BE2C (cell line): ENCODE data around the gene GPD1. TPM values are rescaled to one million over a fixed set of nuclear protein-coding genes. Genes with fewer than 3 reads are reported as not detected.

Source experiments
- DNase-seq: peaks from one replicate; pipeline ENCODE4 v3.0.0-alpha.2; 2020
- H3K27me3 ChIP-seq: fragments of 250-450 bp; sonication (Bioruptor Pico); 2 replicates; pipeline ENCODE4 v1.5.1; 2020; ENCODE audit warnings: mild to moderate bottlenecking
- H3K36me3 ChIP-seq: fragments of 250-450 bp; sonication (Bioruptor Pico); 2 replicates; pipeline ENCODE4 v1.5.1; 2020; ENCODE audit warnings: mild to moderate bottlenecking
- H3K4me1 ChIP-seq: fragments of 250-450 bp; sonication (Bioruptor Pico); 2 replicates; pipeline ENCODE4 v1.5.1; 2020
- H3K4me3 ChIP-seq: 2 replicates; pipeline ENCODE4 v1.5.1; 2011; ENCODE audit warnings: low read depth, low read length
- H3K9me3 ChIP-seq: fragments of 250-450 bp; sonication (Bioruptor Pico); 2 replicates; pipeline ENCODE4 v1.5.1; 2020
- CTCF ChIP-seq: IDR thresholded peaks from 2 replicates; pipeline ENCODE4 v1.5.1; 2012; ENCODE audit warnings: mild to moderate bottlenecking, low read depth, low read length
- polyA plus RNA-seq: library from polyadenylated mRNA; unstranded; fragments of >200 nt; gene quantifications from one replicate; pipeline ENCODE4 v1.2.1, GENCODE V29; 2012; ENCODE audit warnings: low read depth, missing spikeins; ENCODE audit not compliant: insufficient read length, insufficient read depth

The GPD1 gene
- polyA plus RNA-seq = 1.6 TPM

DNA sequence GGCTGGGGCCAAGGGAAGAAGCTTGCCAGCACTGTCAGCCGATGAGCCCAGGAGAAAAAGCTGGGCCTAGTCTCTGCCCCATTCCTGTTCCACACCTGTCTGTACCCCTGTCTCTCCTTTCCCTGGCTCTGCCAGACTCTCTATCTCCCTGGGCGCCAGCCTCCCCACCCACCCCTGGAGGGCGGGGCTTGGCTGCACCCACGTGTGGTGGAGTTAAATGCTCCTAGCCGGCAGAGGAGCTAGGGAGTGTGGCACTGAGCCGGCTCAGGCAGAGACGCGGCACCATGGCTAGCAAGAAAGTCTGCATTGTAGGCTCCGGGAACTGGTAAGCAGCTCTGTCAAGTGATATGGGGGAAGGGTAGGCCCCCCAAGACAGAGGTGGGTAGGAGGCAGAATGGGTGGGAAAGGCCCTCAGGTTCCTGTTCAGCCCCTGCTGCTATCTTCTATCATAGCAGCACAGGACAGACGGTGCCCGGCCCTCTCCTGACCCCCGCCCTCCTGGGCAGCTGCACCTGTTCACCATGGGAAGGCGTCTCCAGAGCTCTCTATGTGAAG lies at the start of gene GPD1:
Gene GPD1 (plus strand): TSS at position 242 of the 555 bp plus-strand sequence. CDS start 43 bp downstream, at position 285.
- Histone ChIP-seq H3K4me3 (peak within 1 kb of the TSS; percentile 30), H3K4me1 (peaks cover 8% of the 10 kb centered on the region), H3K36me3 (peaks cover 16% of the 10 kb centered on the region), H3K27me3 (no peaks in the 10 kb centered on the region), H3K9me3 (no peaks in the 10 kb centered on the region)
- TF ChIP-seq CTCF = no peak
- DNase-seq = peak; percentile 85

- DNase-seq = peak; percentile 70
- Histone ChIP-seq H3K4me3 (peak overlapping the region; percentile 77), H3K4me1 (peaks cover 12% of the 10 kb centered on the region), H3K27me3 (no peaks in the 10 kb centered on the region), H3K36me3 (peaks cover 16% of the 10 kb centered on the region), H3K9me3 (no peaks in the 10 kb centered on the region)
- TF ChIP-seq CTCF = peak; percentile 99
Measured at GRCh38 chr12:50055831-50056638, 47.8 kb upstream of the GPD1 start.

DNA sequence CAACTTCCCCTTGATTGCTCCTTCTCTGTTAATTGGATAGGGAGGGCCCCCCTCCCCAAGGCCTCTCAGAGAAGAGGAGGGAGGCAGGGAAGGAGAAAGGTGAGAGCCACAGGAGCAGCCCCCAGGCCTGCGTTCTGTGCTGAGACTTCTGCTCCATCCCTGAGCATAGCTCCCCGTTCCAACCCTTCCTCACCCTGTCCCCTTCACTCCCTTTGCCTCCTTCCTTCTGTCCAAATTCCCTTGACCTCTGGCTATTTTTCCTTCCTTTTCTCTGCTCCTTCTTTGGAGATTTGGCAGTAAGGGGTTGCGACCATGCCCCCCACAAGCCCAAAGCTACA lies 47.2 kb upstream of the GPD1 start:
- Histone ChIP-seq H3K4me1 (peaks cover 10% of the 10 kb centered on the region), H3K36me3 (peaks cover 22% of the 10 kb centered on the region), H3K9me3 (no peaks in the 10 kb centered on the region), H3K4me3 (peak overlapping the region; percentile 77), H3K27me3 (no peaks in the 10 kb centered on the region)
- no peak for DNase-seq
- TF ChIP-seq CTCF = no peak

- H3K27me3 ChIP-seq = no peaks in the 10 kb centered on the region
- H3K36me3 ChIP-seq = peaks cover 28% of the 10 kb centered on the region
- TF ChIP-seq CTCF = no peak
- H3K9me3 ChIP-seq = no peaks in the 10 kb centered on the region
- peak within 1 kb of the TSS; percentile 77 for H3K4me3 ChIP-seq
- H3K4me1 ChIP-seq = peaks cover 10% of the 10 kb centered on the region
- peak; percentile 85 for DNase-seq
Measured at GRCh38 chr12:50057000-50057841, 46.6 kb upstream of the GPD1 start, which contains the start of gene ASIC1. Gene ASIC1 (plus strand): TSS chr12:50057596. CDS start chr12:50058767, 1,171 bp downstream.

DNA sequence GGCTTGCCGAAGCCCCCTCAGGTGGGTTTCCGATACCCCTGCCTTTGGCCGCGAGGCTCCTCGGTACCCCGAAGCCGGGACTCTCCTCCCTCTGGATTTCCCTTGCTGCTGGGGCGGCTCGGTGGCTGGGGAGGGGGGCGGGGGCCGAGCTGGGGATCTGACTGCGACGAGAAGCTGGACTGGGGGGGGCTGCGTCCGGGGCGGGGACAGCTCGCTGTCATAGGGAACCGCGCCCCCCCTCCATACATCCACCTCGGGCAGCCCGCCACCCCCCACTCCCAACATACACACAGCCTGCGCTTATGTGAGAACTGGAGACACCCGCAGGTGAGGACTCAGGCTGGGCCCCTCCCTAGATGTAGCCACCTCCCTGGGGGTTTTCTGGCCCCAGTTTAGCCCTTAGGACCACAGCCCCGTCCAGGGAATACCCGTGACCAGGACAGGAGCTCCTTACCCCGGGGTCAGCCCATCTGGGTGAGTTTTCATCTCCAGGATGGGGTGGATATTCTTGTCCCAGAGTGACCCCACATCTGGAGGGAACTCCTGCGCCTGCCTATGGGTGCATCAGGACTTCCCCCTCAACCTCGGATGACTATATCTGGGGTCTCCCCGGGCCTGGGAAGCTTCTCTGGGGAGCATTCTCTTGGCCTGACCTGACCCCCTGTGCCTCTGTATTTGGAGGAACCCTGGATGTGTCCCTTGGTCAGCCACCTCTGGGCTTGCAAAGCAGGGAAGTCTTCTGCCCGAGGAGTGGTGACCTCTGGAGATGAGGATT lies 45.7 kb upstream of the GPD1 start:
- H3K27me3 ChIP-seq = no peaks in the 10 kb centered on the region
- peaks cover 10% of the 10 kb centered on the region for H3K4me1 ChIP-seq
- peak overlapping the region; percentile 77 for H3K4me3 ChIP-seq
- no peaks in the 10 kb centered on the region for H3K9me3 ChIP-seq
- H3K36me3 ChIP-seq = peaks cover 36% of the 10 kb centered on the region
- TF ChIP-seq CTCF = no peak
- DNase-seq = no peak
